ENCODE measurements around the gene MROH2A.

The MROH2A gene

DNA sequence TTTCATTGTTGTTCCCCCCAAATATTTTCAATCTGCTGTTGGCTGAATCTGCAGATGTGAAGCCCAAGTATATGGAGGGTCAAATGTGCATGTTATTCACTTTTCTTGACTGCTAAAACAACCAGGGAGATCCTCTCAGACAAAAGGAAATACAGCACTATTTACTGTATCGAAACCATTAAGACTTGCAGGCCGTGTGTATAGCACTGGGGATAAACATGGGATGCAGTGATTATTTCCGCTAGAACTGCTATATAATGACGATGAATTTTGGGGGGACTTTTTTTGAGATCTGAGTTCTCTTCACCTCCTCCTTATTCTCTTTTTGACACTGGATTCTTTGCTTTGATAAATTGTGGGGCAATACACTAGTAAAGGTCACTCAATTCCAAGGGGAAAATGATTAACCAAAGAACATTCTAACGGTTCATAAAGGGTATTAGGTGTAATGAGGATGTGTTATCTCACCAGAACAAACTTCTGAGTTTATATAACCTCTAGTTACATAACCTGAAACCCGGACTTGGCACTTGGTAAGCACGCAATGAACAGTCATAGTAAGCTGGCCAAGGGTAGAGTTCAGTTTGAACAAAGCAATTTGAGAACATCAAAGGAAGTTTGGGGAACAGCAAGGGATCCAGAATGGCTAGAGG lies 21.6 kb upstream of the MROH2A start:
- TF ChIP-seq TAF1 (IDR thresholded peaks at IDR 0.05; ENCODE audit: borderline replicate concordance, insufficient read depth, low read length) (no peak), FOXP2 (optimal IDR thresholded peaks at IDR 0.05; ENCODE audit: borderline replicate concordance, extremely low read depth, extremely low read length, insufficient read depth) (no peak), POLR2AphosphoS5 (IDR thresholded peaks at IDR 0.05; ENCODE audit: low read depth, low read length) (no peak), SIN3A (IDR thresholded peaks at IDR 0.05; ENCODE audit: borderline replicate concordance, insufficient read depth, low read length) (no peak), REST (IDR thresholded peaks at IDR 0.05; ENCODE audit: insufficient read depth in 1 of 2, low read depth in 2 of 2, low read length in 2 of 2) (no peak)

DNA sequence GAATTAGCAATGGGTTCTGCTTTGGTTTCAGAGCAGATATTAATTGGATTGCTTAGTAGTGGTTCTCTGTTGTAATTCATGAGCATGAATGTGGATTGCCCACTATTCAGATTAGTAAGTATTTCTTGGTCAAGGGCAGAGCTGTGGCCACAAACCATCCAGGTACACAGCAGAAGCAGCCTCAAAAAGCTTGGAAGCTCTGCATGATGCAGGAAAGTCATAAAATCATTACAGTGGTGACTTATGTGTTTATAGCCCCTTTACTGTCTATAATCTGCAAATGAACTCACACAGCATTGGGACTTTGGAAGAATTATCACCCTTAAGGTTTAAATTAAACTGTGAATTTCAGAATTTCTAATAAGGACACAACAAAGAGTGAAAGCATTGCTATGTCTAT lies 20.0 kb upstream of the MROH2A start:
- TF ChIP-seq REST (IDR thresholded peaks at IDR 0.05; ENCODE audit: insufficient read depth in 1 of 2, low read depth in 2 of 2, low read length in 2 of 2) (no peak), FOXP2 (optimal IDR thresholded peaks at IDR 0.05; ENCODE audit: borderline replicate concordance, extremely low read depth, extremely low read length, insufficient read depth) (no peak), TAF1 (IDR thresholded peaks at IDR 0.05; ENCODE audit: borderline replicate concordance, insufficient read depth, low read length) (no peak), SIN3A (IDR thresholded peaks at IDR 0.05; ENCODE audit: borderline replicate concordance, insufficient read depth, low read length) (no peak), POLR2AphosphoS5 (IDR thresholded peaks at IDR 0.05; ENCODE audit: low read depth, low read length) (no peak)

GRCh38 chr2:233758849-233759248 lies 19.3 kb upstream of the MROH2A start:
- TF ChIP-seq SIN3A (IDR thresholded peaks at IDR 0.05; ENCODE audit: borderline replicate concordance, insufficient read depth, low read length) (no peak), REST (IDR thresholded peaks at IDR 0.05; ENCODE audit: insufficient read depth in 1 of 2, low read depth in 2 of 2, low read length in 2 of 2) (no peak), TAF1 (IDR thresholded peaks at IDR 0.05; ENCODE audit: borderline replicate concordance, insufficient read depth, low read length) (no peak), POLR2AphosphoS5 (IDR thresholded peaks at IDR 0.05; ENCODE audit: low read depth, low read length) (no peak), FOXP2 (optimal IDR thresholded peaks at IDR 0.05; ENCODE audit: borderline replicate concordance, extremely low read depth, extremely low read length, insufficient read depth) (no peak)

GRCh38 chr2:233760043-233760442 lies 18.1 kb upstream of the MROH2A start, which contains the start of gene UGT1A1:
Gene UGT1A1 (plus strand): TSS chr2:233760270. CDS start chr2:233760288, 18 bp downstream.
- TF ChIP-seq REST (IDR thresholded peaks at IDR 0.05; ENCODE audit: insufficient read depth in 1 of 2, low read depth in 2 of 2, low read length in 2 of 2) (no peak), POLR2AphosphoS5 (IDR thresholded peaks at IDR 0.05; ENCODE audit: low read depth, low read length) (no peak), SIN3A (IDR thresholded peaks at IDR 0.05; ENCODE audit: borderline replicate concordance, insufficient read depth, low read length) (no peak), TAF1 (IDR thresholded peaks at IDR 0.05; ENCODE audit: borderline replicate concordance, insufficient read depth, low read length) (no peak), FOXP2 (optimal IDR thresholded peaks at IDR 0.05; ENCODE audit: borderline replicate concordance, extremely low read depth, extremely low read length, insufficient read depth) (no peak)
